ENCODE data around the gene INTS3. TPM values are rescaled to one million over a fixed set of nuclear protein-coding genes. Genes with fewer than 3 reads are reported as not detected.

Gene INTS3
- total RNA-seq, 6 donors from 2014 or later: 58.2 to 159 (median 63.1) TPM

DNA sequence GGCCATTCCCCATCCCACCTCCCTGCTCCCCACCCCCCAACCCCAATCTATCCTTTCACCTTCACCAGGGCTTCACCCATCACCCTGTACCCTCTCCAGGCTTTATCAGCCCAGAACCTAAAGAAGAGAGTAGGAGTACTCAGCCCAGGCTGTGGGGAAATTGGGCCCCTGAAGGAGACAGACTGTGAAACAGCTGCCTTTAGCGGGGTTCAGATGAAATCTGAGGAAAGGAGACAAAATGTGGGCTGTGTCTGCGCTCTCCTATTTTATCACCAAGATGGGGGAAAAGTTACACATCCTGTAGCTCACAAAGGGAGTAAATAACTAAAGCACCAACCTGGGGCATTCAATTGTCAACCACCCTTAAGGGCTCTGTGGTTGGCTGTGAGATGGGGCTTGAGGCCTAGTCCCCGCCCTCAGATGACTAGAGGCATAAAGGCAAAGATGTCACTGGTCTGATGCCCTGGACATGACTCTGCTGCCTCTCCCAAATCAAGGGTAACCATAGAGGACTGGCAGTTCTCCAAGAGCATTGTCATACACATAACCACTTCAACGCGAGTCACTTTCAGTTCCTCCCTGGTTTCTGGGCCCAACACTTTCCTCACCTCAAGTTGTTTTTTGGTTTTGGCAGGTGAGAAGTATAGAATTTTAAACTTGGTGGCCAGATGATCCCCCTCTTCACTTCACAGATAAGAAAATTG, 77.3 kb downstream of the INTS3 start:
- Histone ChIP-seq H3K27me3 (no peaks in the 10 kb centered on the region), H3K27ac (peak overlapping the region; percentile 59 to 75 (median 70)), H3K9me3 (no peaks in the 10 kb centered on the region), H3K4me3 (no peak overlapping the region), H3K36me3 (peaks cover 9 to 41% (median 24%) of the 10 kb centered on the region in 4 donors), H3K4me1 (peaks cover 18 to 36% (median 33%) of the 10 kb centered on the region in 4 donors)
- TF ChIP-seq POLR2A (IDR thresholded peaks at IDR 0.05) (peak in 2 of 4 donors; percentile 27 to 28), POLR2AphosphoS5 (IDR thresholded peaks at IDR 0.05) (peak; percentile 25 to 47), EP300 (IDR thresholded peaks at IDR 0.05) (peak in 2 of 4 donors; percentile 12 to 37)
- TF ChIP-seq, protein P1, sequence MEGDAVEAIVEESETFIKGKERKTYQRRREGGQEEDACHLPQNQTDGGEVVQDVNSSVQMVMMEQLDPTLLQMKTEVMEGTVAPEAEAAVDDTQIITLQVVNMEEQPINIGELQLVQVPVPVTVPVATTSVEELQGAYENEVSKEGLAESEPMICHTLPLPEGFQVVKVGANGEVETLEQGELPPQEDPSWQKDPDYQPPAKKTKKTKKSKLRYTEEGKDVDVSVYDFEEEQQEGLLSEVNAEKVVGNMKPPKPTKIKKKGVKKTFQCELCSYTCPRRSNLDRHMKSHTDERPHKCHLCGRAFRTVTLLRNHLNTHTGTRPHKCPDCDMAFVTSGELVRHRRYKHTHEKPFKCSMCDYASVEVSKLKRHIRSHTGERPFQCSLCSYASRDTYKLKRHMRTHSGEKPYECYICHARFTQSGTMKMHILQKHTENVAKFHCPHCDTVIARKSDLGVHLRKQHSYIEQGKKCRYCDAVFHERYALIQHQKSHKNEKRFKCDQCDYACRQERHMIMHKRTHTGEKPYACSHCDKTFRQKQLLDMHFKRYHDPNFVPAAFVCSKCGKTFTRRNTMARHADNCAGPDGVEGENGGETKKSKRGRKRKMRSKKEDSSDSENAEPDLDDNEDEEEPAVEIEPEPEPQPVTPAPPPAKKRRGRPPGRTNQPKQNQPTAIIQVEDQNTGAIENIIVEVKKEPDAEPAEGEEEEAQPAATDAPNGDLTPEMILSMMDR (IDR thresholded peaks at IDR 0.05): no peak
- ATAC-seq (ENCODE audit: low FRiP score in 2 of 2) (peak; percentile 77 to 93), DNase-seq (peak in 1 of 2 donors; percentile 81)
- 42 to 44% methylated on average over 5 of the region's 5 CpGs for WGBS, 2 donors

DNA sequence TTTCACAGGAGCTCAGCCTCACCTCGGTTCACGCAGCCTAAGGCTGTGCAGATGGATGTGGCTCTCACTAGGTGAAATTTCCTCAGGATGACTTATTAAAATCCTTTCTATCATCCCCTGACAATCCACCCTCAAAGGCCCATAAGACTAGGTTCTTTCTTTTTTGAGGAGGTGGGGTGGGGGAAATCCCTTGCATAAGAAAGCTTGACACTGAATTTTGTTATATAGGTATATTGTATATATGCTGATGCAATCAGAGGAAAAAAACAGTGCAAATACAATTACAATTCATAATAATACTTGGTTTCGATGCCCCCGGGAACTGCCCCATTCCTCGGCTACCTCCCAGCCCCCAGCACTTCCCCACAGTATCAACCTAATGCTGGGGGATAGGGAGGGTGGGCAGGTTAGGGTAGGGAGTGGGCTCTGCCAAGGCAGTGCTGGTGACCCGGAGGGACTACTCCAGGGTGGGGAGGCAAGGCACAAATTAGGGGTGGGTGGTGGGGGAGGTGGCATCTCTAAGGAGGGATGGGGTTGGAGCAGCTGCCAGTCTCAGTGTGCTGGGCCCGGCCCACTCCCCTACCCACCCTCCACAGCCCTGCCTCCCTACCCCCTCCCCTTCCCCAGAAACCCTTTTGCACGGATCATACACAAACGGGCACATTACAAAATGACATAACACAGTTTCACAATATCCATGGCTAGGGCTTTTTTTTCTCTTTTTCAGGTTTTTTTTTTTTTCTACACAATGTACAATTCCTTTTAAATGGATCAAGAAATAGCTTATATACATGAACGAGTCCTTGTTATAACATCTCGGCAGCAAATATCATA, 78.3 kb downstream of the INTS3 start:
- WGBS, 2 donors: 75 to 83% methylated on average over 11 of the region's 11 CpGs
- Histone ChIP-seq H3K27me3 (no peaks in the 10 kb centered on the region), H3K4me1 (peaks cover 18 to 36% (median 33%) of the 10 kb centered on the region in 4 donors), H3K4me3 (no peak overlapping the region), H3K9me3 (no peaks in the 10 kb centered on the region), H3K36me3 (peaks cover 13 to 50% (median 33%) of the 10 kb centered on the region in 4 donors), H3K27ac (peak overlapping the region; percentile 33 to 75 (median 70))
- DNase-seq: no peak
- peak in 1 of 2 donors; percentile 33 for ATAC-seq (ENCODE audit: low FRiP score in 2 of 2)
- TF ChIP-seq EP300 (IDR thresholded peaks at IDR 0.05) (no peak), POLR2AphosphoS5 (IDR thresholded peaks at IDR 0.05) (no peak), POLR2A (IDR thresholded peaks at IDR 0.05) (no peak)
- TF ChIP-seq, protein P1 (IDR thresholded peaks at IDR 0.05): no peak

DNA sequence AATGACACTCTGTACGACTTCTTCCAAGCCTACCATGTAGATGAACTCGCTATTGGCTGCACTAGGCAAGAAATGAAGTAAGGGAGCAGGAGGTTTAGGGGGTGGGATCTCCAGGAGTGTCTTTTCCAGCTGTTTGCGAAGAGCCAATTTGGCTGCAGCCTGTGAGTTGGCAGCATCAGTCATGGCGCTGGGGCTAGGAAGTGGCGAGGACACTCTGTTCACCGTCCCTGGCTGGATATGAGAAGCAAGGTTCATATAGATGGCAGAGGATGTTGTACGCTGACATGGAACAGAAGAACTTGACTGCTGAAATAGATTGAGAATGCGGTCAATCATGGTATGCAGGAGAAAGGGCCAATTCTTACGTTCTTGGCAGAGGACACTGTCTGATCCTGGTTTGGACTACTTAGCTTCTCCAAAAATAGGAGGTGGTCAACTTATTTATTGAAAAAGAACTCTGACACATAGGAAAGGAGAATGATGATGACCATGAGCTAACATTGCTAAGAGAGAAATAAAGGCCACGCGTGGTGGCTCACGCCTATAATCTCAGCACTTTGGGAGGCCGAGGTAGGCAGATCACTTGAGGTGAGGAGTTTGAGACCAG, 88.5 kb downstream of the INTS3 start:
- peak overlapping the region in 1 of 4 donors; percentile 4 for H3K27ac ChIP-seq
- 91 to 92% methylated on average over 13 of the region's 13 CpGs for WGBS, 2 donors
- peaks cover 35 to 74% (median 62%) of the 10 kb centered on the region in 4 donors for H3K36me3 ChIP-seq
- peaks cover 0 to 3% (median 0%) of the 10 kb centered on the region in 4 donors for H3K4me1 ChIP-seq
- TF ChIP-seq EP300 (IDR thresholded peaks at IDR 0.05): no peak
- TF ChIP-seq POLR2A (IDR thresholded peaks at IDR 0.05): no peak
- no peak for TF ChIP-seq POLR2AphosphoS5 (IDR thresholded peaks at IDR 0.05)
- TF ChIP-seq, protein P1 (IDR thresholded peaks at IDR 0.05): no peak
- peak in 1 of 2 donors; percentile 69 for ATAC-seq (ENCODE audit: low FRiP score in 2 of 2)
- H3K4me3 ChIP-seq: no peak overlapping the region
- H3K27me3 ChIP-seq: no peaks in the 10 kb centered on the region
- H3K9me3 ChIP-seq: no peaks in the 10 kb centered on the region
- no peak for DNase-seq

DNA sequence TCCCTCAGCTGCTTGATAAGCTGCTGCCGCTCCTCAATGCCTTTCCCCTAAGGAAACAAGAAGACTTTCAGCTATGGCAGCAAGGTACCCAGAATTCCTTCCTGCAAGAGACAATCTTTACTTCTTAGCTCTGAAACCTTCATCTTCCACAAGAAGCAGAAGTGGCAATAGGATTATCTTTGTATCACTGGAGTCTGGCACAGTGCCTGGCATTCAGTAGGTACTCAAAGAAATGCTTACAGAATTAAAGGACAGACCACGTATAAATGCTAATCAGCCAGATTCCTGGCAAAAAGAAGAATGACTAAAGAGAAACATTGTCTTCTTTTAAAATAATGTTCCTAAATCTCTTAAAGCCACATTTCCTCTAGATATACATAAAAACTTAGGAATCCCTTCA, 91.0 kb downstream of the INTS3 start:
- no peaks in the 10 kb centered on the region for H3K27me3 ChIP-seq
- WGBS, 2 donors: 80 to 85% methylated on average over 2 of the region's 2 CpGs
- H3K4me1 ChIP-seq: peaks cover 0 to 3% (median 0%) of the 10 kb centered on the region in 4 donors
- no peak for TF ChIP-seq EP300 (IDR thresholded peaks at IDR 0.05)
- TF ChIP-seq POLR2A (IDR thresholded peaks at IDR 0.05): no peak
- TF ChIP-seq, protein P1 (IDR thresholded peaks at IDR 0.05): no peak
- TF ChIP-seq POLR2AphosphoS5 (IDR thresholded peaks at IDR 0.05): no peak
- no peaks in the 10 kb centered on the region for H3K9me3 ChIP-seq
- no peak overlapping the region for H3K4me3 ChIP-seq
- H3K27ac ChIP-seq: no peak overlapping the region
- ATAC-seq (ENCODE audit: low FRiP score in 2 of 2) (no peak), DNase-seq (no peak)
- H3K36me3 ChIP-seq: peaks cover 20 to 49% (median 39%) of the 10 kb centered on the region in 4 donors

Small RNAs within 50 kb of the gene (small RNA-seq; reads per million reads assigned to genes)
- gene MIR8083 (0 reads per million in 4 donors), gene RF00019 (0 reads per million in 4 donors), gene RN7SL372P (0 reads per million in 4 donors)

Other genes with a start within 250 kb of the INTS3 start
- 1,000 to 10,000 TPM in 3 of 6 donors, 100 to 1,000 TPM in 3; 399 to 1,595 (median 925) TPM for gene S100A6, start 192.1 kb upstream of the INTS3 start, total RNA-seq
- not detected for gene S100A5, start 187.1 kb upstream of the INTS3 start, total RNA-seq
- gene S100A4, start 182.2 kb upstream of the INTS3 start, total RNA-seq: 100 to 1,000 TPM; 234 to 983 (median 633) TPM
- 1 to 10 TPM in 5 of 6 donors, not detected in 1; 2.0 to 4.4 (median 2.1) TPM for gene S100A3, start 178.8 kb upstream of the INTS3 start, total RNA-seq
- 10 to 100 TPM in 2 of 6 donors, 1 to 10 TPM in 3, not detected in 1; 2.0 to 12.0 (median 7.9) TPM for gene S100A2, start 162.2 kb upstream of the INTS3 start, total RNA-seq
- 100 to 1,000 TPM in 1 of 6 donors, 10 to 100 TPM in 5; 33.5 to 133 (median 55.7) TPM for gene S100A16, start 114.9 kb upstream of the INTS3 start, total RNA-seq
- gene S100A14, start 111.7 kb upstream of the INTS3 start, total RNA-seq: 100 to 1,000 TPM in 4 of 6 donors, 10 to 100 TPM in 2; 76.5 to 239 (median 133) TPM
- 100 to 1,000 TPM in 2 of 6 donors, 10 to 100 TPM in 4; 72.8 to 132 (median 86.3) TPM for gene S100A13, start 100.5 kb upstream of the INTS3 start, total RNA-seq
- gene S100A1, start 99.6 kb upstream of the INTS3 start, total RNA-seq: 1 to 10 TPM in 1 of 6 donors, not detected in 5; 1.1 TPM
- 10 to 100 TPM; 51.3 to 89.1 (median 59.2) TPM for gene CHTOP, start 94.0 kb upstream of the INTS3 start, total RNA-seq
- 10 to 100 TPM; 13.5 to 44.4 (median 35.2) TPM for gene SNAPIN, start 69.3 kb upstream of the INTS3 start, total RNA-seq
- 100 to 1,000 TPM in 1 of 6 donors, 10 to 100 TPM in 5; 21.0 to 120 (median 75.8) TPM for gene ILF2, start 57.1 kb upstream of the INTS3 start, total RNA-seq
- 100 to 1,000 TPM in 1 of 6 donors, 10 to 100 TPM in 5; 32.5 to 101 (median 63.0) TPM for gene NPR1, start 49.4 kb upstream of the INTS3 start, total RNA-seq
- gene SLC27A3, start 47.4 kb downstream of the INTS3 start, total RNA-seq: 100 to 1,000 TPM in 5 of 6 donors, 10 to 100 TPM in 1; 92.8 to 272 (median 167) TPM
- 10 to 100 TPM; 16.0 to 50.3 (median 37.8) TPM for gene GATAD2B, start 194.9 kb downstream of the INTS3 start, total RNA-seq
- gene DENND4B, start 218.7 kb downstream of the INTS3 start, total RNA-seq: 100 to 1,000 TPM in 4 of 6 donors, 10 to 100 TPM in 2; 43.3 to 151 (median 103) TPM
- gene CRTC2, start 230.6 kb downstream of the INTS3 start, total RNA-seq: 10 to 100 TPM; 19.4 to 93.2 (median 37.6) TPM
- 100 to 1,000 TPM in 3 of 6 donors, 10 to 100 TPM in 3; 41.9 to 145 (median 102) TPM for gene SLC39A1, start 235.5 kb downstream of the INTS3 start, total RNA-seq
- gene CREB3L4, start 239.9 kb downstream of the INTS3 start, total RNA-seq: 10 to 100 TPM in 3 of 6 donors, 1 to 10 TPM in 3; 4.7 to 17.4 (median 9.4) TPM
- 100 to 1,000 TPM; 123 to 285 (median 157) TPM for gene JTB, start 249.6 kb downstream of the INTS3 start, total RNA-seq

Measured in upper lobe of left lung (tissue), 6 donors.